Measurements from ENCODE around the gene HOGA1.
"Not testable (repeated sequence)": the region's sequence is repeated elsewhere in the genome, so short reads cannot be mapped to it uniquely, and the experiment has no call there.

Gene HOGA1

DNA sequence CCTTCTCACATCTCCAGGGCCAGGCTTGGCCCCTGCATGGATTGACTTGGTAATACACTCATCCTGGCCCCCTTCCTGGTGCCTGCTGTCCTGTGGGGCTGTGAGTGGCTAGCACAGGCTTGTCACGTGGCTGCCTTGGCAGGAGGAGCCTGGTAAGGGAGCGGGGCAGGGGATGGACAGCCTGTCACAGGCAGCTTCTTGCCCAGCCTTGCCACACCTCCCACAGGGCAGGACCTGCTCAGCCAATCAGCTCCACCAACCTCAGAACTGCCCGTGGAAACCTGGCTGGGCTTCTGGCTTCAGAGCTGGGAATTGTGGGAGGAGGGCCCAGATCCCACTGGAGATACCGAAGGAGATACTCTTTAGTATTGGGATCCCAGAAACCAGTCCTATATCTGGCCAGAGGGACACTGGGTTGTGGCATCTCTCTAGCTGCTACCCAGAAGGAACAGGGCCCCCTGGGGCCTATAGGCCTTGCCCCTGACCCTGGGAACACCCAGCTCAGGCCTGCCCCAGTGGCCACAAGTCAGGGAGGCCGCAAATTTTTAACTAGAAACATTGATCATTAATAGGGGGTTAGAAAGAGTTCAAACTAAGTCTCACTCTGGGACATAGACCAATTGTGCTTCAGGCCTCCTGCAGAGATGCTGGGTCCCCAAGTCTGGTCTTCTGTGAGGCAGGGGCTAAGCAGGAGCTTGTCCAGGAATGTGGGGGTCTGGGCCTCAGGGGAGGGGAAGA, at the start of gene HOGA1:
Gene HOGA1, plus strand, starts transcription at position 330 of the 738 bp plus-strand sequence. Its CDS starts 315 bp downstream, at position 645.
- DNase-seq (ENCODE audit: low read depth): no peak

DNA sequence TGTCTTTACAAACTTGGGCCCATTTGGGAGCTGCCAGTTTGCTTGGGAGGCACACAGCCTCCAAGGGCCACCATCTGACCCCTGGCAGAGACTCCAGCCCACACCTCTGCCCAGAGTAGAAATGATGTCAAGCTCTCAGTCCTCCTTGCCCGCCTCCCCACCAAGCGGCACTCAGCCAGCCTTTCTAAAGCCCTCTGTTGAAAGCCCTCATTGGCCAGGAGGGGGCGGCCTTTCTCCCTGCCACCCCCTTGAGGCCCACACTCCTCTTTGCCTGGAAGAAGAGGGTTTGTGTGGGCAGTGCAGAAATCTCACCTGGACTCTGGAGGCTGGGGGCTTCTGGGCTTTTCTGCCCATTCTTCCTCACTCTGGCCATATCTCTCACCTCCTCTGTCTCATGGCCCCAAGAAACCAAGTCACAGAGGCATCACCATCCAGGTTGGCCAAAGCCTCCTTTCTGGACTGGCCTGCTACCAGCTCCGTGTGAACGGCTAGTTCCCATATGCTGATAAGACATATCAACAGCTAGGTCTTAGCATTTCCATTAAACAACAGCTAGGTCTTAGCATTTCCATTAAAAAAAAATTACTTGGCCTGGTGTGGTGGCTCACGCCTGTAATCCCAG, 49.3 kb upstream of the HOGA1 start:
- DNase-seq (ENCODE audit: low read depth): no peak

- DNase-seq (ENCODE audit: low read depth): no peak
These were observed 46.9 kb upstream of the HOGA1 start for GRCh38 chr10:97537186-97537869.

DNA sequence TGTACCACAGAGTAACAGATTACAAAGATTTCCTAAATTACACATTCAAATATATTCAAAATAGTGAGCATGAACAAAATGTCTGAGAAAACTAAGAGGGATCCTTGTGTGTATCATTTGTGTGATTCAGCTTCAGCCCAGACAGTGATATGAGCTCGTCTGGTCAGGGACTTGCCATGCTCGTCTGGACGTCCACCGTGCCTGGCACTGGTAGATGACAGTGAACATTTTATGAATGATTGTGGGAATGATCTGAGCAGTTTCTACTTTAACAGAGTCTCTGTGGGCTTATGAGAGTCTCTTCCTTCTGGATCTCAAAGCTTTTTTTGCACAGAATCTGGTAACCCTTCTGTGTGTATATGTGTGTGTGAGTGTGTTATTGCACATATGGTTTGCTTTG, 45.8 kb upstream of the HOGA1 start:
- DNase-seq (ENCODE audit: low read depth): no peak

GRCh38 chr10:97538839-97539238, 45.4 kb upstream of the HOGA1 start:
- no peak for DNase-seq (ENCODE audit: low read depth)

DNA sequence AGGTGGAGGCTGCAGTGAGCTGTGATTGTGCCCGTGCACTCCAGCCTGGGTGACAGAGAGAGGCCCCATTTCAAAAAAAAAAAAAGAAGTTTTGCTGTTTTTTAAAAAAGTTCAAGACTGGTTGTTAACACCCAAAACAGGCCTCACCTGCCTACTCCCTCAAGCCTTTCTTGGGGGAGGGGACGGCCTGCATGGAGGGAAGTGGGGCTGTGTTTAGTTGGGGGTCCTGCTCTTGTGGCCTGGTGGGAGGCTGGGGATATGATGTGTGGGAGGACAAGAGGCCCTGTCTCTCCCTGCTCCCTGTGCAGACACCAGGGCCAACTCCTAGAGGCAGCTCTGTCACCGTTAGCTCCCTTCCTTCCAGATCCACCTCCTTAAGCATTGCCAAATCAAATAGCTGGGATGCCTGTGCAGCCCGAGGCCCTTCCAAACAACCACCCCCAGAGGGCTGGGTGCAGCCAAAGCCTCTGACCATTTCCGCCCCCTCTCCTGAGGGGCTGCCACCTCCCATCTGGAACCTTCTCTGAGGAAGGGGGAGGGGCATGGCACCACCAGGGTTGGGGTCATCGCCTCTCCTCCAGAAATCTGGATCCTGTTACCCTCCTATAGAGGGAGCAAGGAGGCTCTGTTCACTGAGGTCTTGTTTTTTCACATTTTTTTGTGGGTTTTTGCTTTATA, 44.5 kb upstream of the HOGA1 start:
- DNase-seq (ENCODE audit: low read depth): no peak

DNA sequence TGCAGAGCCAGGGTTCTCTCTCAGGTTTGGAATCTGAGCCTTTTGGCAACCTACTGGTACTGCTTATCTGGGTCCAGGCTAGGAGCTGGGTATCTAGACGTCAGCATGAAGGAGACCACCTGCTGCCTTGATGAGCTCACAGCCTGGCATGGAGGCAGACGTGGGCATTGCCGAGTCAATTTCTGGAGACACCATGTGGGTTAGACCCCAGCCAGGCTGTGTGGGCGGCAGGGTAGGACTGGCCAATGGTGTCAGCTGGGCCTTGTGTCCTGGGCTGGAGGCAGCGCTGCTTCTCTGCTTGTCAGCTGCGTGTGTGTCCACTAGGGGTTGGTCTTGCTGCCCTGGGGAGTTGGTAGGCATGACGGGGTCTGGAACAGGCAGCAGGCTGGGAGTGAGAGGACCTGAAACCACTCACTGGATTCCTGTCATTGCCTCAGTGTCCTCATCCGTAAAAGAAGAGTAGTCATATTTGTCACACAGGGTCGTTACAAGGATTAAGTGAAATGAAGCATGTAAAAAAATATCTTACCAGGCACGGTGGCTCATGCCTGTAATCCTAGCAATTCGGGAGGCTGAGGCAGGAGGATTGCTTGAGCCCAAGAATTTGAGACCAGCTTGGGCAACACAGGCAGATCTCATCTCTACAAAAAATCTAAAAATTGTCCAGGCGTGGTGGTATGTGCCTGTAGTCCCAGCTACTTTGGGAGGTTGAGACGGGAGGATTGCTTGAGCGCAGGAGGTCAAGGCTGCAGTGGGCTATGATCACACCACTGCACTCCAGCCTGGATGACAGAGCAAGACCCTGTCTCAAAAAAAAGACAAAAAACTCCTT, 43.3 kb upstream of the HOGA1 start:
- no peak for DNase-seq (ENCODE audit: low read depth)

- DNase-seq (ENCODE audit: low read depth): peak; percentile 15
These were observed 41.8 kb upstream of the HOGA1 start for GRCh38 chr10:97542169-97543024.

DNA sequence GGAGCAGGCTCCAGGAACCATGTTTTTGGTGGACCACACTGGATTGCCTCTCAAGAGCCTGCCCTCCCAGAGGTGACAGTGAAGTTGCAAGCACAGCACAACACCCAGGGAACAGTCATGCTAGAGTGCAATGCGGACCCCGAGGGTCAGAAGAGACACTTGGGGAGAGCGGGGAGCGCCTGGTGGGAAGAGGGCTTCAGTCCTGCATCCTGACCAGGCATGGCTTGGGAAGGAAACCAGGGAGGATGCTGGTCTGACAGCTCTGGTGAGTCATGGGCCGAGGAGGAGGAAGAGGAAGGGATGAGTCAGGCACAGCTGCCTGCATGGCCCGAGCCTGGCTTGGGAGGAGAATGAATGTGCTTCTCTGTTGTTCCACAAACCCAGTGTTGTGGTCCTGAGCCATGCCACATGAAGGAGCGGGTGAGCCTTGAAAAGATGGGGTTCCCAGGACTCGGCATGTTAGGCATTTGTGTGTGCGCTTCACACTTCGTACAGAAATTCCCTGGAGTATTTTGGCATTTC, 41.1 kb upstream of the HOGA1 start:
- peak; percentile 22 for DNase-seq (ENCODE audit: low read depth)

GRCh38 chr10:97546456-97547270, 37.5 kb upstream of the HOGA1 start:
- DNase-seq (ENCODE audit: low read depth): no peak

- no peak for DNase-seq (ENCODE audit: low read depth)
These were observed 37.0 kb upstream of the HOGA1 start for GRCh38 chr10:97547271-97547600.

- DNase-seq (ENCODE audit: low read depth): no peak
These were observed 36.2 kb upstream of the HOGA1 start for GRCh38 chr10:97547962-97548361.

DNA sequence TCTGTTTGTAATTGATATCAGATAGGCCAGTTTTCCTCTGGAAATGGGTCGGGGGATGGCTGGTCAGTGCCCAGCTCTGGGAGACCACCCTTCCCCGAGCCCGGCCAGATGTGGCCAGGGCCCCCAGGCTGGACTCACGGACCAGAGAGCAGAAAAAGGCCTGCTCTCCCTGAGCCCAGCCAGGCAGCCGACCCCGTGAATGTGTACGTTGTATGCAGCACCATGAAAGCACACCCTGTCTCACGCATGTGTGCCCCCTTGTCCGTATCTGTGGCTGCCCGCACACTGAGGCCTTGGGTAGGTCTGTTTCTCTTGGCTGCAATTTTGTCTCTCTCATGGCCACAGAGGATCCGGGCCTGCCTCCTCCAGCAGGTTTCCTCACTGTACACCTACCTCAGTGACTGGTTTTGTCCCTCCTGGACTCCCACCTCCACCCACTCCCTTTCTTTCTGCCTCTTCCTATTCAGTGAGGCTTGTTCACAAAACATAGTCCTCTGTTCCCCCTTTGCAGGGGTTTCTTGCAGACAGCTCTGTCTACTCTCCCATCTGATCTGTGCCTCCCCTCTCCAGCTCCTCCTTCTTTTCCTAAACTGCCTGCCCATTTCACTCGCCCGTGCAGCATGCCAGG, 35.2 kb upstream of the HOGA1 start:
- DNase-seq (ENCODE audit: low read depth): no peak

GRCh38 chr10:97549587-97550322, 34.4 kb upstream of the HOGA1 start:
- no peak for DNase-seq (ENCODE audit: low read depth)

- no peak for DNase-seq (ENCODE audit: low read depth)
These were observed 33.6 kb upstream of the HOGA1 start for GRCh38 chr10:97550336-97551149.

DNA sequence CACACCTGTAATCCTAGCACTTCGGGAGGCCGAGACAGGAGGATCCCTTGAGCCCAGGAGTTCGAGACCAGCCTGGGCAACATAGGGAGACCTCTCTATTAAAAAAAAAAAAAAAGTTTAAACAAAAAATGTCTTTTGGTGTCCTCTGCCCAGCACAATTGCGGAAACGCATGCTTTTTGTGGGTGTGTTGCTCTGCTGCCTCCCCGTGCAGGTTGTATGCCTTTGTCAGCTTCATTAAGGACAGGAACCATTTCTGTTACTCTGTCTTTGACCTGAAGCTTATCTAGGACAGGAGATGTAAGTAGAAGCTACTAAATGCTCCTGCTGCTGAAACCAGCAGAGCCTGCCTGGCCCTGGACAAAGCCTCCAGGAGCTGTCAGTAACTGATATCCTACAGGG, 32.9 kb upstream of the HOGA1 start:
- no peak for DNase-seq (ENCODE audit: low read depth)

- DNase-seq (ENCODE audit: low read depth): peak; percentile 31
These were observed 30.6 kb upstream of the HOGA1 start for GRCh38 chr10:97553575-97554031.

DNA sequence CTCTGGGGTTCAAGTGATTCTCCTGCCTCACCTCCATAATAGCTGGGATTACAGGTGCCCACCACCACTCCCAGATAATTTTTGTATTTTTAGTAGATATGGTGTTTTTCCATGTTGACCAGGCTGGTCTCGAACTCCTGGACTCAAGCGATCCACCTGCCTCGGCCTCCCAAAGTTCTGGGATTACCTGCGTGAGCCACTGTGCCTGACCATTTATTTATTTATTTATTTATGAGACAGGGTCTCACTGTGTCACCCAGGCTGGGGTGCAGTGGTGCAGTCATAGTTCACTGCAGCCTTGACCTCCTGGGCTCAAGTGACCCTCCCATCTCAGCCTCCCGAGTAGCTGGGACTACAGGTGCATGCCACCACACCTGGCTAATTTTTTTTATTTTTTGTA, 29.9 kb upstream of the HOGA1 start:
- DNase-seq (ENCODE audit: low read depth): not testable (repeated sequence)
